GM23338 (cell line): ENCODE results near the gene SEMG2. TPM values are rescaled to one million over a fixed set of nuclear protein-coding genes. Genes with fewer than 3 reads are reported as not detected.

ENCODE experiments used
- ATAC-seq: fragments of 200-7000 bp; cut with Tn5 transposase; 3 replicates; pipeline ENCODE4 v1.9.1; 2020
- DNase-seq: peaks from one replicate; pipeline ENCODE4 v3.0.0-alpha.2; 2015; ENCODE audit warnings: low spot score
- H2AFZ ChIP-seq: fragments of 200-600 bp; sonication (generic); 2 replicates; pipeline ENCODE4 v1.8.0; 2016; ENCODE audit warnings: antibody characterized with exemption, mild to moderate bottlenecking, moderate library complexity
- H3F3A ChIP-seq: fragments of 200-600 bp; sonication (generic); replicated peaks from 2 replicates; pipeline ENCODE4 v1.8.0; 2017; ENCODE audit warnings: antibody characterized with exemption, mixed run types, low read depth
- H3K27ac ChIP-seq: fragments of 200-600 bp; sonication (generic); 2 replicates; pipeline ENCODE4 v1.6.1; 2016; ENCODE audit warnings: low read depth
- H3K27me3 ChIP-seq: fragments of 200-600 bp; sonication (generic); 2 replicates; pipeline ENCODE4 v1.8.0; 2016; ENCODE audit warnings: mild to moderate bottlenecking, mixed run types, moderate library complexity; ENCODE audit not compliant: insufficient read depth
- H3K36me3 ChIP-seq: fragments of 200-600 bp; sonication (generic); 2 replicates; pipeline ENCODE4 v1.8.0; 2016; ENCODE audit warnings: mild to moderate bottlenecking; ENCODE audit not compliant: insufficient read depth
- H3K4me1 ChIP-seq: fragments of 200-600 bp; sonication (generic); 2 replicates; pipeline ENCODE4 v1.8.0; 2016; ENCODE audit warnings: mild to moderate bottlenecking, moderate library complexity; ENCODE audit not compliant: insufficient read depth
- H3K4me2 ChIP-seq: fragments of 200-600 bp; sonication (generic); 2 replicates; pipeline ENCODE4 v1.7.1; 2017; ENCODE audit warnings: mixed run types
- H3K4me3 ChIP-seq: fragments of 200-600 bp; sonication (generic); 2 replicates; pipeline ENCODE4 v1.6.1; 2016; ENCODE audit warnings: mixed run types
- H3K79me2 ChIP-seq: fragments of 200-600 bp; sonication (generic); replicated peaks from 2 replicates; pipeline ENCODE4 v1.8.0; 2017; ENCODE audit warnings: mild to moderate bottlenecking; ENCODE audit not compliant: insufficient read depth
- H3K9me2 ChIP-seq: fragments of 200-600 bp; sonication (generic); 2 replicates; pipeline ENCODE4 v1.8.0; 2017; ENCODE audit not compliant: insufficient read depth
- H4K20me1 ChIP-seq: fragments of 200-600 bp; sonication (generic); replicated peaks from 2 replicates; pipeline ENCODE4 v1.8.0; 2017; ENCODE audit warnings: mild to moderate bottlenecking; ENCODE audit not compliant: insufficient read depth
- H3K27ac Mint-ChIP-seq: 2 replicates; pipeline ENCODE4 v1.8.0; 2020; ENCODE audit warnings: inconsistent platforms, mild to moderate bottlenecking, moderate library complexity, mixed read lengths
- H3K27me3 Mint-ChIP-seq: 3 replicates; pipeline ENCODE4 v1.8.0; 2022; ENCODE audit warnings: low read depth, mild to moderate bottlenecking, moderate library complexity, mixed read lengths, inconsistent platforms; ENCODE audit not compliant: insufficient read depth, poor library complexity
- H3K36me3 Mint-ChIP-seq: 3 replicates; pipeline ENCODE4 v1.8.0; 2021; ENCODE audit warnings: low read depth, mild to moderate bottlenecking, inconsistent platforms, moderate library complexity, mixed read lengths
- H3K4me1 Mint-ChIP-seq: 3 replicates; pipeline ENCODE4 v1.8.0; 2020; ENCODE audit warnings: mild to moderate bottlenecking, inconsistent platforms, mixed read lengths
- H3K4me3 Mint-ChIP-seq: 3 replicates; pipeline ENCODE4 v1.8.0; 2021; ENCODE audit warnings: moderate library complexity, mild to moderate bottlenecking, inconsistent platforms, mixed read lengths
- H3K9me3 Mint-ChIP-seq: 3 replicates; pipeline ENCODE4 v1.8.0; 2020; ENCODE audit warnings: moderate library complexity, mild to moderate bottlenecking, inconsistent platforms, mixed read lengths
- JUNB ChIP-seq: IDR thresholded peaks from one replicate; pipeline ENCODE4 v1.6.1; 2016; ENCODE audit warnings: antibody characterized with exemption; ENCODE audit not compliant: unreplicated experiment
- NANOG ChIP-seq: IDR thresholded peaks from 2 replicates; pipeline ENCODE4 v1.6.1; 2016; ENCODE audit warnings: antibody characterized with exemption, borderline replicate concordance
- STAT1 ChIP-seq: IDR thresholded peaks from one replicate; pipeline ENCODE4 v1.6.1; 2016; ENCODE audit warnings: antibody characterized with exemption; ENCODE audit not compliant: unreplicated experiment
- ZNF114 ChIP-seq: fragments of 250-450 bp; sonication (Bioruptor Pico); IDR thresholded peaks from 2 replicates; pipeline ENCODE4 v1.5.0; 2020; ENCODE audit warnings: mild to moderate bottlenecking, moderate library complexity
- ZNF331 ChIP-seq: fragments of 250-450 bp; sonication (Bioruptor Pico); IDR thresholded peaks from 2 replicates; pipeline ENCODE4 v1.5.0; 2020; ENCODE audit warnings: low read depth, mild to moderate bottlenecking, moderate library complexity
- ZNF462 ChIP-seq: fragments of 250-450 bp; sonication (Bioruptor Pico); IDR thresholded peaks from 2 replicates; pipeline ENCODE4 v1.5.0; 2020; ENCODE audit warnings: mild to moderate bottlenecking, moderate library complexity
- polyA plus RNA-seq: library from polyadenylated mRNA; unstranded; fragments of >200 nt; fragmentation: Nextera tagmentation; extraction: Ambion mirVana; gene quantifications from 2 replicates; pipeline ENCODE4 v1.2.1, GENCODE V29; 2016
- total RNA-seq: library from RNA; depleted of rRNA; stranded (reverse); fragments of >200 nt; shearing (Covaris generic); gene quantifications from 2 replicates; pipeline ENCODE4 v1.2.3, GENCODE V29; 2014

SEMG2 gene
- total and polyA plus RNA-seq, 2 experiments from 2014 or later: not detected

- TF ChIP-seq ZNF462: no peak
- no peak for TF ChIP-seq ZNF331 (CRISPR knock-in tag)
- no peak for TF ChIP-seq STAT1
- no peak for TF ChIP-seq JUNB
- TF ChIP-seq ZNF114 (CRISPR knock-in tag): no peak
- no peak for TF ChIP-seq NANOG
These were observed 36.5 kb downstream of the SEMG2 start (continued) for GRCh38 chr20:45257711-45258110.

- no peak overlapping the region for H3K27ac Mint-ChIP-seq
- DNase-seq: no peak
- H3K4me1 Mint-ChIP-seq: peaks cover 9% of the 10 kb centered on the region
- H3K4me3 Mint-ChIP-seq: no peak overlapping the region
- TF ChIP-seq ZNF331 (CRISPR knock-in tag): no peak
- no peak for TF ChIP-seq ZNF114 (CRISPR knock-in tag)
- no peaks in the 10 kb centered on the region for H3K27me3 Mint-ChIP-seq
- peak overlapping the region; percentile 34; the same call in 1 of the 2 replicates for H3K4me2 ChIP-seq
- H3K4me1 ChIP-seq: peaks cover 7% of the 10 kb centered on the region
- no peaks in the 10 kb centered on the region for H3K36me3 ChIP-seq
- H3K9me3 Mint-ChIP-seq: no peaks in the 10 kb centered on the region
- H3K79me2 ChIP-seq: no peaks in the 10 kb centered on the region
- no peaks in the 10 kb centered on the region for H3K27me3 ChIP-seq
- H2AFZ ChIP-seq: peak overlapping the region; percentile 83; the same call in 1 of the 2 replicates
- no peaks in the 10 kb centered on the region for H3K36me3 Mint-ChIP-seq
- peaks cover 3% of the 10 kb centered on the region; the same call in 1 of the 2 replicates for H3K9me2 ChIP-seq
- H3F3A ChIP-seq: no peaks in the 10 kb centered on the region
- H4K20me1 ChIP-seq: no peaks in the 10 kb centered on the region
- no peak overlapping the region for H3K27ac ChIP-seq
- H3K4me3 ChIP-seq: no peak overlapping the region
- ATAC-seq: peak; percentile 28; the same call in 2 of the 3 replicates
These were observed 37.1 kb downstream of the SEMG2 start for GRCh38 chr20:45258259-45258658.
